Neural cell (in vitro differentiated cells): ENCODE results near the gene SOCS3.

ENCODE experiments used
- EZH2 ChIP-seq: fragments of 200-600, 300-800 bp; shearing (Covaris generic), sonication (generic); IDR thresholded peaks from 2 replicates; pipeline ENCODE4 v1.6.1; 2014; ENCODE audit warnings: antibody characterized with exemption, low read length, borderline replicate concordance, mild to moderate bottlenecking; ENCODE audit not compliant: insufficient read depth, poor library complexity, severe bottlenecking
- SMC3 ChIP-seq: fragments of 450-650 bp; conservative IDR thresholded peaks from 2 replicates; pipeline ENCODE4 v1.6.1; 2014; ENCODE audit warnings: antibody characterized with exemption, mild to moderate bottlenecking, moderate library complexity; ENCODE audit not compliant: poor library complexity
- TF ChIP-seq, protein P1 (sequence below): fragments of 450-650 bp; IDR thresholded peaks from 2 replicates; pipeline ENCODE4 v1.5.1; 2014; ENCODE audit warnings: antibody characterized with exemption, mild to moderate bottlenecking, moderate library complexity; ENCODE audit not compliant: poor library complexity, severe bottlenecking

DNA sequence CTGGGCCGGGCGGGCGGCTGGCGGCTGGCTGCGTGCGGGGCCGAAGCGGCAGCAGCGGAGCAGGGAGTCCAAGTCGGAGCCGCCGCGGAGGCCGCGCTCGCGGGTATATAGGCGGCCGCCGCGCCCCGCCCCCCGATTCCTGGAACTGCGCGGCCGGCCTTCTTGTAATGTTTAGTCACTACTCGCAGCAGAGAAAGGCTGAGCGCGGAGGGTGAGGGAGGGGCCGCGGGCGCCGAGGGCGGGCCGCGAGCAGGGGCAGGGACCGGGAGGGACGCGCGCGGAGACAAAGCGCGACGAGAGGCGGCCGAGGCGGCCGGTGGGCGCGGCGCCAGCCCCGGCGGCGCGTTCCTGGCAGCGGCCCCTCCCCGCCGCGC, at the start of gene SOCS3:
- TF ChIP-seq, protein P1, sequence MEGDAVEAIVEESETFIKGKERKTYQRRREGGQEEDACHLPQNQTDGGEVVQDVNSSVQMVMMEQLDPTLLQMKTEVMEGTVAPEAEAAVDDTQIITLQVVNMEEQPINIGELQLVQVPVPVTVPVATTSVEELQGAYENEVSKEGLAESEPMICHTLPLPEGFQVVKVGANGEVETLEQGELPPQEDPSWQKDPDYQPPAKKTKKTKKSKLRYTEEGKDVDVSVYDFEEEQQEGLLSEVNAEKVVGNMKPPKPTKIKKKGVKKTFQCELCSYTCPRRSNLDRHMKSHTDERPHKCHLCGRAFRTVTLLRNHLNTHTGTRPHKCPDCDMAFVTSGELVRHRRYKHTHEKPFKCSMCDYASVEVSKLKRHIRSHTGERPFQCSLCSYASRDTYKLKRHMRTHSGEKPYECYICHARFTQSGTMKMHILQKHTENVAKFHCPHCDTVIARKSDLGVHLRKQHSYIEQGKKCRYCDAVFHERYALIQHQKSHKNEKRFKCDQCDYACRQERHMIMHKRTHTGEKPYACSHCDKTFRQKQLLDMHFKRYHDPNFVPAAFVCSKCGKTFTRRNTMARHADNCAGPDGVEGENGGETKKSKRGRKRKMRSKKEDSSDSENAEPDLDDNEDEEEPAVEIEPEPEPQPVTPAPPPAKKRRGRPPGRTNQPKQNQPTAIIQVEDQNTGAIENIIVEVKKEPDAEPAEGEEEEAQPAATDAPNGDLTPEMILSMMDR: no peak
- TF ChIP-seq EZH2: no peak
- no peak for TF ChIP-seq SMC3
